Kidney capillary endothelial cell (primary cell): ENCODE data around the gene UBE2Z.

ENCODE experiments used
- DNase-seq: peaks from one replicate; pipeline ENCODE4 v3.0.0-alpha.2; 2018; ENCODE audit warnings: low spot score

The UBE2Z gene

DNA sequence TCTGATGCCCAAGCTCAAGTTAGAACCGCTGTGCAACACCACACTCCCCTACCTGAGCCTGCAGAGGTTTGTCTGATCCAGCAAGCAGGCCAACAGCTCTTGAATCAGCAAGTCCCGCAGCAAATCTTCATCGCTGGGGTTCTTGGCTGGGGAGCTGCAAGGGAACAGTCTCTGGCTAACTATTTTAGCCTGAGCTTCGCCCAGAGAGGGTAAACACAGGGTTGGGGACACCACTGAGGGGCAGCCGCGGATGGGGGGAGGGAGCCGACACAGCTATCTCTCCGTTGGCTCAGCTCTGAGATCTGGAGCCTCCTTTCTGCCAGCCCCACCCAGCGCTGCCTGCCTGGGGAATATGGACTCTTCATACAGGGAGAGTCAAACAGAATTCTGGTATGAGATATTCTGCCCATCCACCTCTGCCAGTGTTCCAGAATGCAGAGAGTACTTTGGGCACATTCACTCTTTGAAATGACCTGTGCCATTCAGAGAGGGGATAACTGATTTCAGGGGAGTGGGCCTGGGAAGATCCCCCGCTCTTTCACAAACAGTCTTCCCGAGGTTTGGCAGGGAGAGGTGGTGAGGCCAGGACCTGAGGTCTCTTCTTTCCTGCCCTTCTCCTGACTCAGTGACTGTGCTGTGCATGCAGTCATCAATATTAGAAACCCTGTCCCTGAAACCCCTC, 52.8 kb downstream of the UBE2Z start:
- DNase-seq = no peak

DNA sequence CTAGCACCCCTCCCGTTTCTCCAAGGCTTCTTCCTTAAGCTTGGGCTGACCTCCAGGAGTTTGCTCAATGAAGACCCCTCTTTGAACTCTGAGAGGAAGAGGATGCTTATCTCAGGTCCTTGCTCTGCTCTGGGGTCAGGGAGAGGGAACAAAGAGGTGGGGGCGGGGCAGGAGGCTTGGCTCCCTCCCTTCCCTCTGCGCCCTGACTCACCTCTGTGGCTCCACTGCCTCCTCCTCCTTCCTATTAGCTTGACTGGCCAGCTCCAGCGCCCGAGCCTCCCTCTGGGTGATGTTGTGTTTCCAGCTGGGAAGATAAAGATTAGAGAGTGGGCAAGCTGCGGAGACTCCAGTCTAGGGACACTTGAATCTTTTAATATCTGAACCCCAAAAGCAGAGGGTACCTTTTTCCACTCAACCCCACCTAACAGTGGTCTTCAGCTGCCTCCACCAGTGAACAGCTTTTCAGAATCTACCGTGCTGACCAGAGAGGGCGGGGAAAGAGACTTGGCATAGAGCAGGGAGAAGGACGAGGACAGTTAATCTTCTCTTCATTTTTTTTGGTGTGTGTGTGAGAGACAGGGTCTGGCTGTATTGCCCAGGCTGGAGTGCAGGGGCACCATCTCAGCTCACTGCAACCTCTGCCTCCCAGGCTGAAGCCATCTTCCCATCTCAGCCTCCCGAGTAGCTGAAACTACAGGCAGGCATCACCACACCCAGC, 53.5 kb downstream of the UBE2Z start:
- peak; percentile 67 for DNase-seq

DNA sequence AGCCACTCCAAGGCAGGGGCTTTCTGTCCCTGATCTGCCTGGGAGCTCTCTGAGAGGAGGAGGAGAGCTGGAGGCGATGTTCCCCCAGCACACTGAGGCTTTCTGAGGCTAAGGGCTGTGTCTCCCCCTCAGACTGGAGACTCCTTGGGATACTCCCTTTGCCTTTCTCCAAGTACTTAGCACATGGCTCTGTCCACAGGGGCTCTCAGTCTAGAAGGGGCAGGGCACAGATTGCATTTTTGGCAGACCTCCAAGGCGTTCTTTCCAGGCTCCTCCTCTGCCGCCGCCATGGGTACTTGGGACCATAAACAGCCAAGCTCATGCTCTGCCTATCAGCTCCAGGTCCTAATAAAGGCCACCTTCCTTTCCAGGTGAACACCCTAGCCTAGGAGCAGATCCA, 62.0 kb downstream of the UBE2Z start:
- DNase-seq = no peak

DNA sequence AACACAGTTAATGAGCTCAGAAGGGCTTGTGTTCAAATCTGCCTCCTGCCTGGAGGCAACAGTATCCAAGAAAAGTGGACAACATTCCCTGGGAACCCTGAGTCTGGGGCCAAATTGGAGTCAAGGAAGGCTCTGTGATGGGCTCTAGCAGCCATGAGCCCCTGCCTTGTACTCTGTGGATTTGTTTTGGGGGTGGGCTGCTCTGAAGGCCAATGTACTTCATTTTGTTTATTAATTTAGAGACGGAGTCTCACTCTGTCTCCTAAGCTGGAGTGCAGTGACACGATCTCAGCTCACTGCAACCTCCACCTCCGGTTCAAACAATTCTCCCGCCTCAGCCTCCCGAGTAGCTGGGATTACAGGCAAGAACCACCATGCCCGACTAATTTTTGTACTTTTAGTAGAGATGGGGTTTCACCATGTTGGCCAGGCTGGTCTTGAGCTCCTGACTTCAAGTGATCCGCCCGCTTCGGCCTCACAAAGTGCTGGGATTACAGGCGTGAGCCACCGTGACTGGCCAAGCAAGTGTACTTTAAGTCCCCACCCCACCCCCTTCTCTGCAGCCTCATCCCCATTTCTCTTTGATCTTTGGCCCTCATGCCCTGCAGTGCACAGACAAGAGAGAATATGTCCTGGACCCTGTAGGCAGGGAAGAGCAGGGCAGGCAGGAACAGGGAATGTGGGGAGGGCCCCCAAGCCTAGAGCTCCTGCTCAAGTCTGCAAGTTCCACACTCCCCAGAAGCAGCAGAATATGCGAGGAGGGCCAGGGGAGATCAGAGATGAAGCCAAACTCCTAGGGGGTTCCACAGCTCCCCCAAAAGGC, 62.9 kb downstream of the UBE2Z start:
- no peak for DNase-seq

DNA sequence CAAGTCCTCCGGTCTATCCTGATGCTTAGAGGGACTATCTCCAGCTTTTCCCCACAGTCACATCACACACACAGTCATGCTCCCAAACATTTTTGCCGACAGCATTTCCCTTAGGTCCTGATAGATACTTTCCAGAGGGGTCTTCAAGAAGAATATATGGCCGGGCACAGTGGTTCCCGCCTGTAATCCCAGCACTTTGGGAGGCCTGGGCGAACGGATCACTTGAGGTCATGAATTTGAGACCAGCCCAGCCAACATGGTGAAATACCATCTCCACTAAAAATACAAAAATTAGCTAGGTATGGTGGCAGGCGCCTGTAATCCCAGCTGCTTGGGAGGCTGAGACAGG, 64.5 kb downstream of the UBE2Z start:
- no peak for DNase-seq

DNA sequence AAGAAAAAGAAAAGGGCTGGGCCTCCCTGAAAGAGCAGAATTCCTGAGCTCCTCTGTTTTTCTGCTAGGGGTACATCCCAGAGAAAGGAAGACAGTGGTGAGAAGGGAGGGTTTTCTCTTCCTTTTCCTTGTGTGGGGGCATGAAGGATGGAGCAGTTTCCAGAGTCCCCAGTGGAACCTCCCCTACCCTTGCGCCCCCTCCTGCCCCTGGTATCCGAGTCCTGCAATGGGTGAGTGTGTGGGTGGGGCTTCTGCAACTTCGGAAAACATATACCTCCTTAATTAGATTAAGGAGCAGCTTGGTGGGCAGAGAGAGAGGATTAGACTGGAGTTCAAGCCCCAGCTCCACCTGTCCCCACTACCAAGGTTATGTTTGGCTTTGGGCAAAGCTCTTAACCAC, 65.6 kb downstream of the UBE2Z start:
- no peak for DNase-seq
